PFSK-1 (cell line): ENCODE data around the gene KCNN1.

Experiments
- FOXP2 ChIP-seq: optimal IDR thresholded peaks from 2 replicates; pipeline ENCODE3; 2011; ENCODE audit warnings: borderline replicate concordance, control low read depth, inconsistent platforms; ENCODE audit not compliant: insufficient read depth; ENCODE audit errors: extremely low read length, extremely low read depth
- POLR2AphosphoS5 ChIP-seq: IDR thresholded peaks from 2 replicates; pipeline ENCODE4 v1.6.1; 2012; ENCODE audit warnings: low read depth, mild to moderate bottlenecking, control low read depth, low read length, moderate library complexity
- REST ChIP-seq, 2 experiments: IDR thresholded peaks; 2 replicates each; pipeline versions ENCODE4 v1.6.1 to v1.8.0; 2011 to 2012; ENCODE audit warnings: low read depth in 2 of 2, low read length in 2 of 2, control low read depth in 1 of 2, inconsistent platforms in 1 of 2, mild to moderate bottlenecking in 1 of 2, moderate library complexity in 1 of 2; ENCODE audit not compliant: insufficient read depth in 1 of 2
- SIN3A ChIP-seq: IDR thresholded peaks from 2 replicates; pipeline ENCODE4 v1.6.1; 2012; ENCODE audit warnings: mild to moderate bottlenecking, low read length, moderate library complexity, borderline replicate concordance; ENCODE audit not compliant: insufficient read depth
- TAF1 ChIP-seq: IDR thresholded peaks from 2 replicates; pipeline ENCODE4 v1.6.1; 2012; ENCODE audit warnings: low read length, control low read depth, borderline replicate concordance; ENCODE audit not compliant: insufficient read depth

- TF ChIP-seq POLR2AphosphoS5 (no peak), REST (IDR thresholded peaks at IDR 0.05; ENCODE audit: insufficient read depth in 1 of 2, low read depth in 2 of 2, low read length in 2 of 2) (no peak), SIN3A (no peak), TAF1 (no peak), FOXP2 (no peak)
Observed at GRCh38 chr19:17999684-18000479, 33.0 kb downstream of the KCNN1 start.
